Lower lobe of right lung (tissue), 2 donors: Measurements from ENCODE around the gene PRDM10. TPM values are rescaled to one million over a fixed set of nuclear protein-coding genes. Genes with fewer than 3 reads are reported as not detected.
A peak's percentile ranks its signal among the peaks of the same experiment; 100 is the strongest.

Source experiments
- ATAC-seq, 2 donors: fragments of 200-7000 bp; cut with Tn5 transposase; one replicate each; pipeline ENCODE4 v1.9.1; 2020 to 2022; ENCODE audit warnings: mild to moderate bottlenecking in 2 of 2, moderate library complexity in 2 of 2
- DNase-seq: peaks from one replicate; pipeline ENCODE4 v3.0.0-alpha.2; 2020
- H3K27ac ChIP-seq: fragments of 200-600 bp; one replicate; pipeline ENCODE4 v1.8.0; 2022
- H3K27me3 ChIP-seq: fragments of 200-600 bp; one replicate; pipeline ENCODE4 v1.8.0; 2022; ENCODE audit warnings: low read depth
- H3K36me3 ChIP-seq: fragments of 200-600 bp; one replicate; pipeline ENCODE4 v1.8.0; 2022; ENCODE audit warnings: mild to moderate bottlenecking
- H3K4me1 ChIP-seq: fragments of 200-600 bp; one replicate; pipeline ENCODE4 v1.8.0; 2022
- H3K4me3 ChIP-seq: fragments of 200-600 bp; one replicate; pipeline ENCODE4 v1.8.0; 2022; ENCODE audit warnings: mild to moderate bottlenecking
- H3K9me3 ChIP-seq: fragments of 200-600 bp; one replicate; pipeline ENCODE4 v1.8.0; 2022
- intact Hi-C: fragments of 100-400 bp; cut with DNase I; formaldehyde crosslinking; loops from one replicate; pipeline ENCODE4 v1.11.0; 2022
- total RNA-seq: library from RNA; stranded (reverse); fragmentation: NEBNext Ultra II Directional; extraction: Animal tissue kit (Norgen Biotek cat#: 25700); gene quantifications from one replicate; pipeline ENCODE4 v1.2.1, GENCODE V29; 2021
- TF ChIP-seq, protein P1 (sequence below): fragments of 200-600 bp; IDR thresholded peaks from one replicate; pipeline ENCODE4 v1.8.0; 2022; ENCODE audit warnings: antibody characterized with exemption, mild to moderate bottlenecking
- donor health status: DM: no; HTN: yes; CAD: no; lungs with severe emphysema.

PRDM10 gene
- total RNA-seq, 1 donor from 2014 or later: 9.5 TPM

DNA sequence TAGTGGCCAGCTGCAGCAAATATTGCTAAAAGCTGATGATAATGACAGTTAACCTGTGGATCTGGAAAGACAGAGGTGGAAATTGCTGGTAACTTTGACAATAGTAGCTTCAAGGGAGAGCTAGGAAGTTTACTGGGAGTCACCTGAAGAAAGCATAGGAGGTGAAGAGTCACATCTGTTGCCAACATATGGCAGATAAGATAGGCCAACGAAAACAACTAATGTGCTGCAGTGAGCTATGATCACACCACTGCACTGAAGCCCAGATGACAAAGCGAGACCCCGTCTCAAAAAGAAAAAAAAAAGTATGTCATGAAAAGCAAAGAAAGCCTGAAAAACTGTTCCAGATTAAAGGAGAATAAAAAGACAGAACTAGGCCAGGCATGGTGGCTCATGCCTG, 4.3 kb upstream of the PRDM10 start:
- peaks cover 12% of the 10 kb centered on the region for H3K4me1 ChIP-seq
- no peak overlapping the region for H3K27ac ChIP-seq
- TF ChIP-seq, protein P1, sequence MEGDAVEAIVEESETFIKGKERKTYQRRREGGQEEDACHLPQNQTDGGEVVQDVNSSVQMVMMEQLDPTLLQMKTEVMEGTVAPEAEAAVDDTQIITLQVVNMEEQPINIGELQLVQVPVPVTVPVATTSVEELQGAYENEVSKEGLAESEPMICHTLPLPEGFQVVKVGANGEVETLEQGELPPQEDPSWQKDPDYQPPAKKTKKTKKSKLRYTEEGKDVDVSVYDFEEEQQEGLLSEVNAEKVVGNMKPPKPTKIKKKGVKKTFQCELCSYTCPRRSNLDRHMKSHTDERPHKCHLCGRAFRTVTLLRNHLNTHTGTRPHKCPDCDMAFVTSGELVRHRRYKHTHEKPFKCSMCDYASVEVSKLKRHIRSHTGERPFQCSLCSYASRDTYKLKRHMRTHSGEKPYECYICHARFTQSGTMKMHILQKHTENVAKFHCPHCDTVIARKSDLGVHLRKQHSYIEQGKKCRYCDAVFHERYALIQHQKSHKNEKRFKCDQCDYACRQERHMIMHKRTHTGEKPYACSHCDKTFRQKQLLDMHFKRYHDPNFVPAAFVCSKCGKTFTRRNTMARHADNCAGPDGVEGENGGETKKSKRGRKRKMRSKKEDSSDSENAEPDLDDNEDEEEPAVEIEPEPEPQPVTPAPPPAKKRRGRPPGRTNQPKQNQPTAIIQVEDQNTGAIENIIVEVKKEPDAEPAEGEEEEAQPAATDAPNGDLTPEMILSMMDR: no peak
- H3K36me3 ChIP-seq: no peaks in the 10 kb centered on the region
- H3K4me3 ChIP-seq: no peak overlapping the region
- H3K27me3 ChIP-seq: no peaks in the 10 kb centered on the region
- intact Hi-C loops: no loop called here
- no peak for DNase-seq
- H3K9me3 ChIP-seq: no peaks in the 10 kb centered on the region
- ATAC-seq: no peak

DNA sequence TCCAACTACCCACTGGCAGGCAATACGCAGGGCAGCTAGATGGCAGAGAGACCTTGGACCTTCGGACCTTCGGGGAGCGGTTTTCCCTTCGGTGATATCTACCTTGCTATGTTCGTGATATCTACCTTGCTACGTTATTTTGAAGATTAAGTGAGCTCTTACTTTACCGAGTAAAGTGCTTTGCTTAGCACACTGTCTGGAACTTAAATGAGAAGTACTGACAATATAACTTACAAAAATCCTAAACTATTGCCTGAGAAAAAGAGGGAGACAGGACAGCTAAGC, 1.0 kb upstream of the PRDM10 start:
- H3K36me3 ChIP-seq: no peaks in the 10 kb centered on the region
- peak overlapping the region; percentile 71 for H3K4me3 ChIP-seq
- no peak for ATAC-seq
- TF ChIP-seq, protein P1: no peak
- H3K4me1 ChIP-seq: peaks cover 22% of the 10 kb centered on the region
- peak overlapping the region; percentile 100 for H3K27ac ChIP-seq
- no peaks in the 10 kb centered on the region for H3K9me3 ChIP-seq
- H3K27me3 ChIP-seq: no peaks in the 10 kb centered on the region
- intact Hi-C loops: no loop called here
- no peak for DNase-seq

DNA sequence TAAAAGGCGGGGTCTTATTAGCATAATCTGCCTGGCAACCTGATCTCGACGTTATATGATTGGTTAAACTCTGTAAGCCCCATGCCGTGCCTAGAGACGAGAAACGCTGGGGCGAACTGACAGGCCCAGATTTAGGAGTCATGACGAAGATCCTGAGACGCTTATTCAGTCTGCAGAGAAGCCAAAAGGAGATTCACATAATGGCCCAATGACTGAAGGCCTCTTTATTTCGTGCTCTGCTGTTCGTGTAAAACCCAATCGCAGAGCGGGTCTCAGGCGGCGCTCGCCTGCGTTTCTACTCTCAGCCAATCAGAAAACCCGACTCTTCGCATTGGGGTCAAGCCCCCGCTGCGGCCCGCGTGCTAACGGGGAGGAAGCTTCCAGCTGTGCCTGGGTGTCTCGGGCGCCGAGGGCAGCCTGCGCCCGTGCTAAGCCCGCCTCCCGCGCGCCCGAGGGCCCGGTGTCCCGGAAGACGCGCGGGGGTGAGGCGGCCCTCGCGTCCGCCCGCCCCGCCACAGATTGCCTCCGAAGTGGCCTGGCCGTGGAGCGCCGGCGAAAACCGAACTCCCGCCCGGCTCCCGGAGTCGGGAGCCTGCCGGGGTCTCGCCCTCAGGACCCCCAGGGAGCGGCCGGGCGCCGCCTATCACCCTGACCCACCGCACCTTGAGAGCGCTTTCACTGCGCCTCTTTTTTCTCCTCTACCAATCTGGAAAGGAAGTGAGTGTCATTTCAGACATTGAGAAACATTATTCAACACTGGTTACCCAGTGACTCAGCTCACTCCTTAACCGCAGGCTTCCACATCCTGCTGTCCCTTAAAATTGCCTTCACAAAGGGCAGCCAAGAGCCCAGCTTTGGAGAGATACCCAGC, 446 bp upstream of the PRDM10 start:
- Histone ChIP-seq H3K4me1 (peaks cover 22% of the 10 kb centered on the region), H3K27ac (peak overlapping the region; percentile 100), H3K4me3 (peak overlapping the region; percentile 71), H3K27me3 (no peaks in the 10 kb centered on the region), H3K36me3 (no peaks in the 10 kb centered on the region), H3K9me3 (no peaks in the 10 kb centered on the region)
- intact Hi-C loops: no loop called here
- DNase-seq (peak; percentile 95), ATAC-seq (peak; percentile 94)
- TF ChIP-seq, protein P1: no peak

DNA sequence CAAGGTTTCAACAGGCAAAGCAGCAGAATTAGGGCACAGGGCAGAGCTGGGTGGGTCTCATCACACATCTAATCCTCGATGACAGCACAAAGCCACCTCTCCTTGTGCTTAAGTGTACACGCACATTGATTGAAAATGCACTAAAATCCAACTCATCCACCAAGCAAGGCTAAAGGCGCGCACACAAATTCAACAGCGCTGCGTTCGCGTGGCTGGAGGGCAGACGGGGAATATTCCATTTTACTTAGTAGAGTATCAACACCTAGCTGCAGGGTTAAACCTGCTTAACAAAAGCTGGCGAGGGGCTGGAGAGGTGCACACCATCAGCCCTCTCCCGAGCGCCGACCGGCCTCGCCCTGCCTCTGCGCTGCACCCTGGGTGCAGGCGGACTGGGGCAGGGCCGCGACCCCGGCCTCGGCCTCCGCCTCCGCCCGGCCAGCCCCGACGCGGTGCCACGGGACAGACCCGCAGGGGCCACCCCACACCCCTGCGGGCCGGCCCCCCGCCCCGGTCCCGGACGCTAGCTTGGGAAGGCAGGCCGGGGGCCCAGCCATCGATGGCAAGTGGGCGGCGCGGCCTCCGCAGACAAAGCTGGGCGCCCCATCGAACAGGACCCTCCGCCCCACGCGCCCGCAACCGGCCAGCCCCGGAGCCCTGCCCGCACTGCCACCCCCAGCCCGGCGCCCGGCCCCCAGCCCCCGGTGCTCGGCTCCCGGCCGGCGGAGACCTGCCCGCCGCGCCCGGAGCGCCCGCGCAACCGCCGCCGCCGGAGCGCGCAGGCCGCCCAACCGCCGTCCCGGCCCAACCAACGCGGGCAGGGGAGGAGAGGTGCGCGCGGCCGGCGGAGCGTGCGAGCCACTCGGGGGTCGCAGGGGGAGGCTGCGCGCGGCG, 929 bp downstream of the PRDM10 start:
- Histone ChIP-seq H3K4me1 (peaks cover 22% of the 10 kb centered on the region), H3K36me3 (no peaks in the 10 kb centered on the region), H3K9me3 (no peaks in the 10 kb centered on the region), H3K27ac (peak overlapping the region; percentile 100), H3K27me3 (no peaks in the 10 kb centered on the region), H3K4me3 (peak overlapping the region; percentile 71)
- DNase-seq: peak; percentile 68
- ATAC-seq: peak; percentile 39 to 60
- TF ChIP-seq, protein P1: no peak
- intact Hi-C loops: no loop called here

DNA sequence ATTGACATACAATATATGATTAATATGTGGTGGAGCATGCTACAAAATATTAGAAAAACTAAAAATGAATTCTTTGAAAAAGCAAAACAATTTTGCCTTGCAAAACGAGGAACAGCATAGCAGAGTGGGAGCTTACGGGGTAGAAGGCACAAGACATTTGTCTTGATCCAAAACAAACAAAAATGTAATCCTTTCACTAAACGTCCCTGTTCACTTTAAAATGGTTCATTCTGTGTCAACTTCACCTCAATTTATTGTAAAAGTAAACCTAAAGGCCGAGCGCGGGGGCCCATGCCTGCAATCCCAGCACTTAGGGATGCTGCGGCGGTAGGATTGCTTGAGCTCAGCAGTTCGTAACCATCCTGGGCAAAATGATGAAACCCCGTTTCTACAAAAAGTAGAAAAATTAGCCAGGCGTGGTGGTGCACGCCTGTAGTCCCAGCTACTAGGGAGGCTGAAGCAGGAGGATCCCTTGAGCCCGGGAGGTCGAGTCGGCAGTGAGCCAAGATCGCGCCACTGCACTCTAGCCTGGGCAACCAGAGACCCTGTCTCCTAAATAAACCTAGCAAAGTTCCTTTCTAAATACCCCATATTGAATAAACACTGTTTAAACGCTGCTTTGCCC, 2.0 kb downstream of the PRDM10 start:
- H3K27ac ChIP-seq: peak overlapping the region; percentile 100
- H3K9me3 ChIP-seq: no peaks in the 10 kb centered on the region
- H3K4me3 ChIP-seq: peak overlapping the region; percentile 71
- H3K36me3 ChIP-seq: no peaks in the 10 kb centered on the region
- DNase-seq: no peak
- TF ChIP-seq, protein P1: no peak
- intact Hi-C loops: no loop called here
- peaks cover 31% of the 10 kb centered on the region for H3K4me1 ChIP-seq
- no peaks in the 10 kb centered on the region for H3K27me3 ChIP-seq
- no peak for ATAC-seq
